Measurements from ENCODE around the gene CALCOCO1. TPM values are rescaled to one million over a fixed set of nuclear protein-coding genes. Genes with fewer than 3 reads are reported as not detected.

Gene CALCOCO1
- total and polyA plus RNA-seq, 10 of the 15 experiments (the other 5 are each of a cell fraction or from before 2014, with no cell fraction given): 2.8 to 55.9 (median 13.7) TPM

DNA sequence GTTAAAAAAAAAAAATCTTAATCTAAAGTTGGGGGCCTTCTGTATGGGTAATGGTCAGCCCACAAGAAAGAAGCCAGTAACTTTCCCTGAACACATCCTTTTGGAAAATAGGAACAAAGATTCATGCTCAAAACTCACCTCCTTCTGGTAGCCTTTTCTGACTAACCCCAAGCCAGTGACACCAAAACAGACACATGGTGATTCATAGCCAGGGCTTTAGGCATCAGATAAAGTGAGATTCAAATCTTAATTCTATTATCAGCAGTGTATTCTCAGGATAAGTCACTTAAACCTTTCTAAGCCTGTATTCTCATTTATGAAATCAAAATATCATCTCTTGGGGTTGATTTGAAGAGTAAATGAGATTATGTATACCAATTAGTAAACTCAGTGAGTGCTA is 56.3 kb downstream of the CALCOCO1 start:
- ChIA-PET SMC1A (ENCODE audit: uncharacterized antibody, unreplicated experiment) (interaction anchor here (4.4 kb wide), 1 partner anchor 127 kb away, joined by 19 read pairs; no protein-coding TSS in a partner anchor), POLR2A (interaction anchor here (1.4 kb wide), 1 partner anchor 12 kb away, joined by 3 read pairs; no protein-coding TSS in a partner anchor), RAD21 (ENCODE audit: unreplicated experiment) (no interaction called here), CTCF (interaction anchor here (0.8 to 10.5 kb wide), 3 partner anchors 12 to 128 kb away, joined by 3 to 81 read pairs (median 34); no protein-coding TSS in a partner anchor)
- DNase-seq (ENCODE audit: low read depth, low spot score) (no peak), FAIRE-seq (no peak), ATAC-seq (no peak)
- H3K36me3 ChIP-seq (ENCODE audit: control insufficient read depth in 2 of 2, insufficient read depth in 2 of 2, low read length in 1 of 2): peaks cover 6 to 30% of the 10 kb centered on the region in 2 experiments
- no peak overlapping the region for H3K9ac ChIP-seq (ENCODE audit: control insufficient read depth, insufficient read depth, low read length)
- H2AFZ ChIP-seq (ENCODE audit: control insufficient read depth, low read depth, low read length): no peak overlapping the region
- H3K4me1 ChIP-seq (ENCODE audit: control insufficient read depth, insufficient read depth, low read length): no peaks in the 10 kb centered on the region
- H3K27me3 ChIP-seq (replicated peaks in 1 of 2; ENCODE audit: control insufficient read depth in 2 of 2, insufficient read depth in 2 of 2, low read length in 1 of 2): no peaks in the 10 kb centered on the region
- H3K27ac ChIP-seq (ENCODE audit: control insufficient read depth, insufficient read depth): no peak overlapping the region
- no peak overlapping the region for H3K4me2 ChIP-seq (ENCODE audit: control insufficient read depth, insufficient read depth)
- no TSS peak for BruUV-seq (replicated peaks)
- in situ Hi-C loops (cut with MboI): no loop called here
- H4K20me1 ChIP-seq (ENCODE audit: control insufficient read depth, insufficient read depth): no peaks in the 10 kb centered on the region
- H3K4me3 ChIP-seq: no peak overlapping the region
- H3K79me2 ChIP-seq (ENCODE audit: control insufficient read depth, insufficient read depth, low read length): peaks cover 28% of the 10 kb centered on the region
- no peaks in the 10 kb centered on the region for H3K9me3 ChIP-seq (replicated peaks; ENCODE audit: control insufficient read depth, insufficient read depth, low read length)
- TF ChIP-seq BCL3 (IDR thresholded peaks at IDR 0.05; ENCODE audit: borderline replicate concordance, insufficient read depth, low read depth, low read length, poor library complexity, severe bottlenecking) (no peak), DPF2 (IDR thresholded peaks at IDR 0.05) (no peak), MTA3 (IDR thresholded peaks at IDR 0.05; ENCODE audit: borderline replicate concordance, low read length) (no peak), NFYA (IDR thresholded peaks at IDR 0.05; ENCODE audit: borderline replicate concordance, low read depth, low read length) (no peak), SP1 (IDR thresholded peaks at IDR 0.05; ENCODE audit: low read depth, low read length) (no peak), TAF1 (IDR thresholded peaks at IDR 0.05; ENCODE audit: borderline replicate concordance, low read depth, low read length) (no peak), SMAD5 (IDR thresholded peaks at IDR 0.05; ENCODE audit: low read depth) (no peak)
- TF ChIP-seq, protein P1, sequence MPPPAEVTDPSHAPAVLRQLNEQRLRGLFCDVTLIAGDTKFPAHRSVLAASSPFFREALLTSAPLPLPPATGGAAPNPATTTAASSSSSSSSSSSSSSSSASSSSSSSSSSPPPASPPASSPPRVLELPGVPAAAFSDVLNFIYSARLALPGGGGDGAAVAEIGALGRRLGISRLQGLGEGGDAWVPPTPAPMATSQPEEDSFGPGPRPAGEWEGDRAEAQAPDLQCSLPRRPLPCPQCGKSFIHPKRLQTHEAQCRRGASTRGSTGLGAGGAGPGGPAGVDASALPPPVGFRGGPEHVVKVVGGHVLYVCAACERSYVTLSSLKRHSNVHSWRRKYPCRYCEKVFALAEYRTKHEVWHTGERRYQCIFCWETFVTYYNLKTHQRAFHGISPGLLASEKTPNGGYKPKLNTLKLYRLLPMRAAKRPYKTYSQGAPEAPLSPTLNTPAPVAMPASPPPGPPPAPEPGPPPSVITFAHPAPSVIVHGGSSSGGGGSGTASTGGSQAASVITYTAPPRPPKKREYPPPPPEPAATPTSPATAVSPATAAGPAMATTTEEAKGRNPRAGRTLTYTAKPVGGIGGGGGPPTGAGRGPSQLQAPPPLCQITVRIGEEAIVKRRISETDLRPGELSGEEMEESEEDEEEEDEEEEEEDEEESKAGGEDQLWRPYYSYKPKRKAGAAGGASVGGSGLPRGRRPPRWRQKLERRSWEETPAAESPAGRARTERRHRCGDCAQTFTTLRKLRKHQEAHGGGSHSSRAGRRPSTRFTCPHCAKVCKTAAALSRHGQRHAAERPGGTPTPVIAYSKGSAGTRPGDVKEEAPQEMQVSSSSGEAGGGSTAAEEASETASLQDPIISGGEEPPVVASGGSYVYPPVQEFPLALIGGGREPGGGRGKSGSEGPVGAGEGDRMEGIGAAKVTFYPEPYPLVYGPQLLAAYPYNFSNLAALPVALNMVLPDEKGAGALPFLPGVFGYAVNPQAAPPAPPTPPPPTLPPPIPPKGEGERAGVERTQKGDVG (CRISPR knock-in tag; IDR thresholded peaks at IDR 0.05): no peak
- intact Hi-C loops (cut with micrococcal nuclease; ENCODE audit: unreplicated experiment): no loop called here

Measured in GM12878 (cell line).